Spinal cord (tissue), 10 donors: ENCODE results near the gene S100Z. TPM values are rescaled to one million over a fixed set of nuclear protein-coding genes. Genes with fewer than 3 reads are reported as not detected.
A peak's percentile ranks its signal among the peaks of the same experiment; 100 is the strongest.
"Not testable (repeated sequence)": the region's sequence is repeated elsewhere in the genome, so short reads cannot be mapped to it uniquely, and the experiment has no call there.

Source experiments
- DNase-seq, 6 donors: peaks; one replicate each; pipeline versions ENCODE4 v3.0.0 to v3.0.0-alpha.2; 2013 to 2015; ENCODE audit warnings: low spot score in 6 of 6, low read depth in 4 of 6
- H3K27ac ChIP-seq: one replicate; pipeline ENCODE4 v1.5.1; 2013; ENCODE audit warnings: low read depth, low read length, control low read depth
- H3K27me3 ChIP-seq: one replicate; pipeline ENCODE4 v1.6.1; 2013; ENCODE audit warnings: low read length; ENCODE audit not compliant: control insufficient read depth, insufficient read depth
- H3K36me3 ChIP-seq: one replicate; pipeline ENCODE4 v1.6.1; 2013; ENCODE audit warnings: low read length; ENCODE audit not compliant: control insufficient read depth, insufficient read depth
- H3K4me1 ChIP-seq: one replicate; pipeline ENCODE4 v1.6.1; 2013; ENCODE audit warnings: low read length; ENCODE audit not compliant: control insufficient read depth, insufficient read depth
- H3K4me3 ChIP-seq: one replicate; pipeline ENCODE4 v1.5.1; 2013; ENCODE audit warnings: low read depth, low read length, control low read depth
- H3K9me3 ChIP-seq: one replicate; pipeline ENCODE4 v1.6.1; 2013; ENCODE audit warnings: low read length; ENCODE audit not compliant: control insufficient read depth, insufficient read depth
- WGBS: methylation state at CpG from one replicate; pipeline ENCODE4 v1.1.5; 2013; ENCODE audit warnings: missing lambda C conversion rate; ENCODE audit not compliant: insufficient coverage; 5-methylcytosine and 5-hydroxymethylcytosine counted together
- polyA plus RNA-seq, 2 donors: library from polyadenylated mRNA; unstranded; fragments of 120-200 nt; gene quantifications; one replicate each; pipeline ENCODE4 v1.2.1, GENCODE V29; 2013; ENCODE audit not compliant: insufficient read length in 2 of 2
- total RNA-seq, 2 donors: library from RNA; depleted of rRNA in 1 of 2; stranded (reverse); fragments of 120-200 nt in 1 of 2; fragments of >200 nt in 1 of 2; gene quantifications; one replicate each; pipeline versions ENCODE4 v1.2.3 to v1.2.4, GENCODE V29; 2013 to 2014
- donor health status: healthy.

The S100Z gene
- total and polyA plus RNA-seq, 4 donors, result 0.26 to 1.2 (median 0.45) TPM

DNA sequence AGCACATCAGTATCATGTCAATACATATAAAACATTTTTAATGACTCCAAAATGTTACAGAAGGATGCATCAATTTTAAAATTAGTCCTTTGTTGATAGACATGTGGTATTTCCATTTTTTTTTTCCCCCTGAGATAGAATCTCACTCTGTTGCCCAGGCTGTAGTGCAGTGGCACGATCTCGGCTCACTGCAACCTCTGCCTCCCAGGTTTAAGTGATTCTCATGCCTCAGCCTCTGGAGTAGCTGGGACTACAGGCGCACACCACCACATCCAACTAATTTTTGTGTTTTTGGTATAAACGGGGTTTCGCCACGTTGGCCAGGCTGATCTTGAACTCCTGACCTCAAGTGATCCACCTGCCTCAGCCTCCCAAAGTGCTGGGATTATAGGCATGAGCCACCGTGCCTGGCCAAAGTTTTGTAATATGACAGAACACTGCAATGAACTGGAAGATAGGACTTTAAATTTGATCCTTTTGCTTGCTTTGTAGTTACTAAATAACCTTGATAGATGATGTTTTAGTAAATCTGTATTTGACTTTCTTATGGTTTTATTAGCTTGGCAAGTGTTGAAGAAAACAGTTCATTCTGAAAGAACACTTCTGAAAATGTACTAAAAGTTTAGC, 27.6 kb upstream of the S100Z start:
- not testable (repeated sequence) for H3K9me3 ChIP-seq, DNase-seq, H3K36me3 ChIP-seq, H3K27ac ChIP-seq, H3K4me3 ChIP-seq
- WGBS, result 83% methylated on average over 1 of the region's 7 CpGs
- Histone ChIP-seq H3K4me1 (peaks cover 19% of the 10 kb centered on the region), H3K27me3 (peaks cover 26% of the 10 kb centered on the region)

DNA sequence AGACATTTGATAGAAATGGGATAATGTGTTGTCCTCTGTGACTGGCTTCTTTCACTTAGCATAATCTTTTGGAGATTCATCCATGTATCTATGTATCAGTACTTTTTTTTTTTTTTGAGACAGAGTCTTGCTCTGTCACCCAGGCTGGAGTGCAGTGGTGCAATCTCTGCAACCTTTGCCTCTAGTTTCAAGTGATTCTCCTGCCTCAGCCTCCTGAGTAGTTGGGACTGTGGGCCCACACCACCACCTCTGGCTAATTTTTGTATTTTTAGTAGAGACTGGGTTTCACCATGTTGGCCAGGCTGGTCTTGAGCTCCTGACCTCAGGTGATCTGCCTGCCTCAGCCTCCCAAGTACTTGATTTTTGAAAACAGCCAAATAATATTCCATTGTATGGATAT, 23.4 kb upstream of the S100Z start:
- DNase-seq, H3K27me3 ChIP-seq, H3K36me3 ChIP-seq, H3K4me3 ChIP-seq, H3K9me3 ChIP-seq, H3K4me1 ChIP-seq, H3K27ac ChIP-seq: not testable (repeated sequence)

DNA sequence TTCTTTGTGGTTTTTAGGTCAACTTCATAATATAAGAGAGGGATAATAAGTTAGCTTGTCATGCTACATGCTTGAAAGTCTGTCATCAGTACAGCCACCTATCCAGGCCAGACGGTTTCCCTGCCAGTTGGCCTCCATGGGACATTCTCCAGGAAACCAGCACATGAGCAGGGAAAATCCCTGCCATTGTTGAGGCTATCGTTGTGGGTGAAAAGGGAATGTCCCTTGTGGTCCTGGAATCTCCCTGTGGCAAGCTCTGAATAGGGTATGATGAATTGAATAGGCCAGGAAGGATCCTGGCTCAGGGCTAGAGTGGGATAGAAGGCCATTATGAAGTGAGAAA, 18.7 kb upstream of the S100Z start:
- no peak for DNase-seq
- no peaks in the 10 kb centered on the region for H3K4me1 ChIP-seq
- H3K4me3 ChIP-seq, result no peak overlapping the region
- no peak overlapping the region for H3K27ac ChIP-seq
- WGBS, result 60% methylated on average over 2 of the region's 2 CpGs
- no peaks in the 10 kb centered on the region for H3K9me3 ChIP-seq
- H3K27me3 ChIP-seq, result no peaks in the 10 kb centered on the region
- H3K36me3 ChIP-seq, result no peaks in the 10 kb centered on the region

DNA sequence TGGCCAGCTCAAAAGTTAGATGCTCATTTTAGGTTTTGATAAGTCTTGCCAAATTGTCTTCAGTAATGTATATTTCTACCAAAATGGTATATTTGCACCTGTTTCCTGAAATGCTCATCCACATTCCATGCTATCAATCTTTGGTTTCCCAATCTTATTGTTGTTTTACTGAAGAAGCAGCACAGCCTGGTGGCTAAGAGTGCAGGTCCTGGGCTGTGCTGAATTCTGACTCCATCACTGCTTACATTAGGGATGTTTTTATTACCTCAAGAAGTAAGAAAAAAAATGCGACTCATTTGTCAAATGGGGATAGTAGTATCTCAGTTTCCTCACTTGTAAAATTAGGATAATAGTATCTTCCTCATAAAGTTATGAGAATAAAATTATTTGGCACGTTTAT, 13.6 kb upstream of the S100Z start:
- no peaks in the 10 kb centered on the region for H3K36me3 ChIP-seq
- H3K27ac ChIP-seq, result no peak overlapping the region
- H3K4me1 ChIP-seq, result no peaks in the 10 kb centered on the region
- no peak overlapping the region for H3K4me3 ChIP-seq
- H3K27me3 ChIP-seq, result no peaks in the 10 kb centered on the region
- no peaks in the 10 kb centered on the region for H3K9me3 ChIP-seq
- DNase-seq, result no peak
- no CpG with 5 or more reads among the region's 2 CpGs for WGBS

DNA sequence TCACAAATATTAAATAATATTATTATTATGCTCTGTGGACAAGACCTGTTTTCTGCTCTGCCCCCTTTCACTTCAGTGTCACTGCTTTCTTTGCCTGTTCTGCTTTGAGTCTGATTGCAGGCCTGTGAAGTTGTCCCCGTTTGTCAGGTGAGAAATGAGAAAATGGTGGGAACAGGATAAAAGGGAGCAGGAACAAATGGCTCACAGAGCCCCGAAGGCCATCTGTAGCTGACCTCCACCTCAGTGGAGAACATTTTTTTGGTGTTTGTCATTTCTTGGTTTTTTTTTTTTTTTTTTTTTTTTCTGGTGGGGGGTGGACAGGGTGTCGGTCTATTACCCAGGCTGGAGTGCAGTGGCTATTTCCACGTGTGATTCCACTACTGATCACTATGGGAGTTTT, 13.2 kb upstream of the S100Z start:
- Histone ChIP-seq H3K9me3 (no peaks in the 10 kb centered on the region), H3K4me1 (no peaks in the 10 kb centered on the region), H3K27ac (no peak overlapping the region), H3K27me3 (no peaks in the 10 kb centered on the region), H3K36me3 (no peaks in the 10 kb centered on the region), H3K4me3 (no peak overlapping the region)
- DNase-seq, result no peak
- 95% methylated on average over 3 of the region's 4 CpGs for WGBS

DNA sequence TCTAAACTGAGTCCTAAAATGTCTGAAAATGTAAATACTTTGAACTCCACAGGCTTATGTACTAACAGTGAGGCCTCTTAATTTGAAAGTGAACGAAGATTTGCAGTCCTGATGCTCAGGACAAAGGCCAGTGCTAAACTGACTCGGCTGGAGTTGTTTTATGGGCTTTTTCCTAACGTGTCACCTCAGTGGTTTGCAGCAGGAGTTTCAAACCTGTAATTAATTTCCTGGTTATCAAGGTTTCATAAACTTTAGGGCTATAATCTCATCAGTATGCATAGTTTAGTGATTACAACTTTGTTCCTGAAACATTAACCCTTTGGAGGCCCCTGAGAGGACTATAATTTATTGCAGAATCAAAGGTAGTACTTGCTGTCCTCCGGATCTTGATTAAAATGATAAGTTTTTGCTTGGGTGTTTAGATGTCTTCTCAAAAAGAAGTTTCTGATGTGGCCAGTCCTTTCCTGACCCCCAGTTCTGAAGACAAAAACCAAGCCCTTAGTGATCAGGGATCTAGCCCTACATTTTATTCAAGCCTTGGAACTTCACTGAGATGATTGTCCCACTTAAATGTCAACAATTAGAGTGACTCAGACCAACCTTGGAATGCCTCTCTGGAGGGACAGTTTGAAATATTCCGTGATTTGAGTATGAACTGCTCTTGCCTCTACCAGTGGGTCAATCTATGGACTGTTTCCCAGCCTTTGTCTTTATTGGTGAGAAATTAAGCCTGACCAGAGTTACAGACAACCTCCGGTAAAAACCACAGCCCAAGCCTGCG, 11.1 kb upstream of the S100Z start:
- H3K9me3 ChIP-seq, result no peaks in the 10 kb centered on the region
- H3K36me3 ChIP-seq, result no peaks in the 10 kb centered on the region
- DNase-seq, result peak in 1 of 6 donors; percentile 33
- no peak overlapping the region for H3K4me3 ChIP-seq
- H3K27me3 ChIP-seq, result no peaks in the 10 kb centered on the region
- H3K4me1 ChIP-seq, result no peaks in the 10 kb centered on the region
- WGBS, result 55% methylated on average over 5 of the region's 7 CpGs
- H3K27ac ChIP-seq, result no peak overlapping the region

DNA sequence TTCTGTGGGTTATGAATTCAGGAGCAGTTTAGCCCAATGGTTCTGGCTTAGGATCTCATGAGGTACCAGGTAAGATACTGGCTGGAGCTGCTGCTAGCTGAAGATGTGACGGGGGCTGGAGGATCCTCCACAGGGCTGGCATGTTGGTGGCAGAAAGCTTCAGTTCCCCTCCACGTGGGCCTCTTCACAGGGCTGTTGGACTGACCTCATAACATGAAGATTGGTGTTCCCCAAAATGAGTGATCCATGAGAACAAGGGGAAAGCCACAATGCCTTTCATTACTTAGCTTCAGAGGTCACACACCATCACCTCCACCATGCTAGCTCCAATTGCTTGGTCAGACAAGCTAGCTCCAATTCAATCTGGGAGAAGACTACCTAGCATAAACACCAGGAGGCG, 8.5 kb upstream of the S100Z start:
- Histone ChIP-seq H3K9me3 (no peaks in the 10 kb centered on the region), H3K27ac (no peak overlapping the region), H3K27me3 (no peaks in the 10 kb centered on the region), H3K4me3 (no peak overlapping the region), H3K36me3 (no peaks in the 10 kb centered on the region), H3K4me1 (no peaks in the 10 kb centered on the region)
- DNase-seq, result no peak
- WGBS, result 85% methylated on average over 2 of the region's 3 CpGs

DNA sequence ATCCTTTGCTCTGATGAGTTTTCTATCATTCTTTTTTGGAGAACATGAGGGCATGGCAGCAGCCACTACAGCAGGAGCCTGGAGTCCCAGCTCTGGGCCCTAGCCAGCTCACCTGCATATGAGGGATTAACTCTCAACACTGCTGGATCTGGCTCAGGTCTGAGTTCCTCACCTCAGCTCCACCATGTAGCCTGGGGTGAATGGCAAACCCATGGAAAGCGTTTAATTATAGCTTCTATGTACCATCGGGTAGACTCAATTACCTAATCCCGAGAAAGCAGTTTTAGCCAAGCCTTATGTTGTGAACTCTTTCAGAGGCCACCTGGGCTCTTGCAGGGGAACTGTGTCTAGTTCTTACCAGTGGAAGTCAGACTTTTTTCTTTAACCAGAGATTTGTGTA, 3.9 kb upstream of the S100Z start:
- H3K27ac ChIP-seq, result no peak overlapping the region
- no peaks in the 10 kb centered on the region for H3K36me3 ChIP-seq
- no peak for DNase-seq
- no peaks in the 10 kb centered on the region for H3K27me3 ChIP-seq
- no peak overlapping the region for H3K4me3 ChIP-seq
- 100% methylated on average over 1 of the region's 3 CpGs for WGBS
- no peaks in the 10 kb centered on the region for H3K9me3 ChIP-seq
- no peaks in the 10 kb centered on the region for H3K4me1 ChIP-seq

DNA sequence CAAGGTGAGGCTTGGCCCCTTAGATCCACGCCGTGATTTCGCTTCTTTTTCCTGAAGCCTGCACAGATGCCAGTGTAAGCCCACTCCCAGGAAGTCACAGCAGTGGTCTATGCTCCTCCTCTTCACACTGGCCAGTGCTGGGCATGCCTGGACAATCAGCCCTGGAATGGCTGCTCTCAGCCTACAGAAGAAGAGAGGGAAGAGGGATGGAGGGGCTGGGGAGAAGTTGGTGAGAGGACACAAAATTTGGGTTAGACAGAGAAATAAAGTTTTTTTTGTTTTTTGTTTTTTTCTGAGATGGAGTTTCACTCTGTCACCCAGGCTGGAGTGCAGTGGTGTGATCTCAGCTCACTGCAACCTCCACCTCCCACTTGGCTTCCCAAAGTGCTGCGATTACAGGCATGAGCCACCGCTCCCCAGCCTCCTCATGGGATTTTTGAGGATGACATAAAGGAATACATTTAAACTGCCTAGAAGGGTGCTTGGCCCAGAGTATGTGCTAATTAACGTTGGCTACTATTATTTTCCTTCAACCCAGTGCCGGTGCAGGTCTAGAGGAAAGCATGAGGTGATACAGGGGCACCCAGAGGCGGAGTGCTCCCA, 830 bp downstream of the S100Z start:
- Histone ChIP-seq H3K27ac (no peak overlapping the region), H3K36me3 (no peaks in the 10 kb centered on the region)
- WGBS, result 90% methylated on average over 6 of the region's 8 CpGs

More for the DNA sequence above, 830 bp downstream of the S100Z start:
- H3K27me3 ChIP-seq, result no peaks in the 10 kb centered on the region
- DNase-seq, result no peak
- H3K9me3 ChIP-seq, result no peaks in the 10 kb centered on the region
- no peaks in the 10 kb centered on the region for H3K4me1 ChIP-seq
- H3K4me3 ChIP-seq, result no peak overlapping the region
